Effector CD8-positive, alpha-beta T cell (primary cell): ENCODE results near the gene CHN1.

Experiments used
- DNase-seq: peaks from one replicate; lab custom pipeline; 2025; lab: John Stamatoyannopoulos, UW
- total RNA-seq, 4 experiments: gene quantifications; one replicate each; lab custom pipeline; 2026; lab: John Stamatoyannopoulos, UW

The CHN1 gene
- 1.7 to 4.4 (median 3.7) reads per million in 4 experiments for total RNA-seq

DNA sequence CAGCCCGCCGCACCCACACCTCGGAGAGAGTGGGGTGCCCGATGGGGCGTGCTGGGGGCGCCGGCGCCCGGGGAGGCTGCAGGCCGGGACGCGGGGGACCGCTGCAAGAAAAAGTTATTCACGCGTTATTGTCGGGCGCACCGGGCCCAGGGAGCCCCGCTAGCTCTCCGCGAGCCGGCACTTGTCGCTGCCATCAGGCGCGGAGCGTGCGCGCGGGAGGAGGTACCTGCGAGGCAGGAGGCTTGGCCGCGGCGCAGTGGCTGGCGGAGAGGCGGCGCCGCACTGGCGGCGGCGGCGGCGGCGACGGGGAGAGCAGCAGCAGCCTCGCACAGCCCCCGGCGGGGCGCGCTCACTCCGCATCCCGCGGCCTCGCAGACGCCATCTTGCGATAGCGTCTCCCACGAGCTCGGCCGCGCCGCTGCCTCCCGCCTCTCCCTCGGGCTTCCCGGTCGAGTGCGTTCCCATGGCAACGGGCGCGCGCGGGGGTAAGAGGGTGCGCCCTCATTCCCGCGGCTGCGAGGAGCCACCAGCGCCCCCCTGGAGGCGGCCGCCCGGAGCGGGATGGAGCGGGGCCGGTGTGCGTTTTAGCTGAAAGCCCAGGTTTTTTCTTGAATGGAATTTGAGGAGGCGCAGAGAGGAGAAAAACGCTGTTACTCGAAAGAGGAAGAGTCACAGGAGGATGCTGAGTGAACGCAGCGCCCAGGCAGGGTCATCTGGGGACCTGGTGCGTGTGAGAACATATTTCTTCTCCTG, at the start of gene CHN1:
TSS of gene CHN1 (minus strand) at position 402 of the 753 bp plus-strand sequence. CDS start 469 bp downstream, outside the sequence.
- peak; percentile 51 for DNase-seq

DNA sequence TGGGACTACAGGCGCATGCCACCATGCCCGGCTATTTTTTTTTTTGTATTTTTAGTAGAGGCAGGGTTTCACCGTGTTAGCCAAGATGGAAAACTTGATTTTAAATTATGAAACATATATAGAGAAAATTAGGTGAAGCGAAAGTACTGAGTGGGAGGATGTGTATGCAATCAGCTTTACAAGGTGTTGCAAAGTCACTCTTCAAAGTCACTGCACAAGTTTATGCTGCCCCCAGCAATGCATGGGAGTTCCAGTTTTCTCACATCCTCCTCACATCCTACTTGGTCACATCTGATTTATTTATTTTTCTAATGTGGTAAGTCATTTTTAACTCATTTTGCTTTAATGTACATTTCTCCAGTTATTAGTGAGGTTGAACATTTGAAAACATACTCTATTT, 49.2 kb upstream of the CHN1 start:
- DNase-seq = no peak

DNA sequence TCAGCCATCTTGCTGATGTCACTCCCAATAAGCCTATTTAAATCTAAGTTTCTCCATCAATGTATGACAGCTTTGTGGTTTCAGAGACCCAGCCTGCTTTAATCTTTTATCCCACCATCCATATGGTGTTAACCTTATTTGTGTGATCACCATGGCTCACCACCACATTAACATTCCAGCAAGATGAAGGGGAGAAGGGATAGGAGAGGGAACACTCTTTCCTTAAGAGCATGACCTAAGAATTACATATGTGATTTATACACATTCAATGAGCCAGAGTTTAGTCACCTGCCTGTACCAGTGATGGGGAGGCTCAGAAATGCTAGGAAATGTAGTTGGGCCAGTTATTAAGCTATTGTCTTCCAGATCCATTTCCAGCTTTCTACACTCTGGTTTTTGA, 44.5 kb upstream of the CHN1 start:
- DNase-seq = no peak

DNA sequence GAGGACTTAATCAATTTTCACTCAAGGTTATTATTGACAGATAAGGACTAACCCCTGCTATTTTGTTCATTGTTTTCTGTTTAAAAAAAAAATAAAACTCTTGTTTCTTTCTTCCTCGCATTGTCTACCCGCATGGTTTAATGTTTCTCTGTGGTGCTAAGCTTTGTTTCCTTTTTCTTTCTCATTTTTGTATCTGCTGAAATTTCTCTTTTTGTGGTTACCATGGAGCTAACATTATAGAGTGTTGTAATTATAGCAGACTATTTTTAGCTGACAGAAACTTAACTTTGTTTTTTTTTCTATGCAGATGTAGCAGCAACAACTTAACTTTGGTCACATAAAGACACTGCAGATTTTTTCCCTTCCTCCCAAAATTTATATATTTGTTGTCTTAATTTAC, 43.1 kb upstream of the CHN1 start:
- no peak for DNase-seq

- DNase-seq = no peak
Measured at GRCh38 chr2:175039490-175039889, 34.3 kb upstream of the CHN1 start.

DNA sequence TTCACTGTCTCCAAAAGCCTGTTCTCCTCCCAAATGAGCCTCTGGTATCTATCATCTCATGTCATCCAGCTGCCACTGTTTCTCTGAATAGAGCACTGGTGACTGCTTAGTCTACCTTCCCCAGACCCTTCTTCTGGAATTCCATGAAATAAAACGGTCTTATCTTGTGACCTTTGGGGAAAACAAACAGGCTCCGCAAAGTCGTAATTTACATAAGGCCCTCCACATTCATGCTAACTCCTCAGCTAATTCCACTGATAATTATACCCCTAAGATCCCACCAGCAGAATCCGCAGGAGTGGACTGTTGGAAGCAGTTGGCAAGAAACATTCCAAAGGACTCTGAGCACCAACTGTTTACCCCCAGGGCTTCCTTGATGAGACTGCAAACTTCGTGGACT, 33.9 kb upstream of the CHN1 start:
- DNase-seq = no peak

- DNase-seq = no peak
Measured at GRCh38 chr2:175037941-175038340, 32.8 kb upstream of the CHN1 start.

- no peak for DNase-seq
Measured at GRCh38 chr2:175036582-175037018, 31.4 kb upstream of the CHN1 start.

- DNase-seq = no peak
Measured at GRCh38 chr2:175035806-175036205, 30.6 kb upstream of the CHN1 start.

DNA sequence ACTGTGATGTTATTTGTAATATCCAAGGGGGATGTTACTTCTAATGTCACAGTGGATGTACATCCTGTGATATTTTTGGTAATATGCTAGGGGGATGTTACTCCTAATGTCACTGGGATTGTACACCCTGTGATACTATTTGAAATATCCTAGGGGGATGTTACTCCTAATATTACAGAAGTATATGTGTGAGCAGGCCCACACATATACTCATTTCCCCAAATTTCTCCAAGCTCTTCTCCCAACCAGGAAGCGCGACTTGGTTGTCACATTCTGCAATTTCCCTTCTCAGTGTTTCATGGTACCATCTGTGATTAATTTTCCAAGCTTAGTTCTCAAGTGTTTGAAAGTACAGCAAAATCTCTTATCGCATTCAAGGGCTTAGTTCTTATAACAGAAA, 29.5 kb upstream of the CHN1 start:
- DNase-seq = no peak

DNA sequence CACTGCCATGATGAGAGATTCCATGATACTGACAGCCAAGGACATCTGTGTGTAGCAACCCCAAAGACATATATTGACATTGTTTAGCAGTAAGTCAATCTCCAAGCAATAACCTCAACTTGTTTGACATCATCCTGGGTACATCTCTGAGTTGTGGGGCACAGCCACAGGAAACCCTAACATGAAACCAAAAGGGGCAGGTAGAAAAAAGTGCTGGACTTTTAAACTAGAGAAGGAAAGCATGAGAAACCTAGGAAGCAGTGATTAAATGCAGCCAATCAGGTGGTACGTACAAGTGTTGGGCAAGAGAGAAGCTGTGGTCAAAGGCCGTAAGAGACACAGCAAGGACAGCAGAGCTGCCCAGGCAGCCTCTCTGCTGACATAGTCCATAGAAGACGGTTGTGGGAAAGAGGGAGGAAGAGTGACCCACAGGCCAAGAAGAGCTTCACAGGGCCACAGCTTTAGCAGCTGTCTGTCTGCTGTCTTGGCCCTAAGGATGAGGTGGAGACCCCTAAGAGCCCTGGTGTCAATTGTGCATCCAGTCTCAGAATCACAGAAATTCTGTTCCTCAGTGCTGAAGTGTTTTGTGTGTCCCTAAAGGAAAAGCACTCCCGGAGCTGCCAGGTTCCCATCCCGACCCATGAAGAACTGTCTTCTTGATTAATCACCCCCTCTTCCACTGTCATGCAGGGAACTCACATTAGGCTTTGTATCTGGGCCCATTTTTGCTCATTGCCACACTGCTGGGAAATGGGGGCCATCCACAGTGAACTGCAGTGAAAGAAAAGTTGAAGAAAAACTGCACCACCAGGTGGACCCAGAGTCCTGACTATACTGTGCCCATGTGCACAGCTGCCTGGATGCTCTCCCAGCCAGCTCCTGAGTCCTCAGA, 25.4 kb upstream of the CHN1 start:
- no peak for DNase-seq

DNA sequence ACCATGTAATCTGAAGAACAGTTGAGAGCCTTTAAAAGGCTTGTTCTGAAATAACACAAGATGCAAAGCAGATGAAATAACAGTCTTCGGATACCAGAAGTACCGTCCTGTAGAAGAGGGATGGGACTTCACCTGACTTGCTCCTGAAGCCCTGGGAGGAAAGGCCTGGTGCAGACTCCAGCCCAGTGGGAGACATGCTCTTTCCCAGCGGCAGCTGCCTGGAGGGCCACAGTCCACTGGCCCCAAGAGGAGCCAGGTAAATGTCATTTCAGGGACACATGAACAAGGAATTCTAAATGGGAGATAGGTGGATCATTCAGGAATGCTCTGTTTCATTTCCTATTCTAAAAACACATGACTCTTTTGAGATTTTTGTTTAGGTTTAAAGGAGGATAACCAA, 22.6 kb upstream of the CHN1 start:
- no peak for DNase-seq

DNA sequence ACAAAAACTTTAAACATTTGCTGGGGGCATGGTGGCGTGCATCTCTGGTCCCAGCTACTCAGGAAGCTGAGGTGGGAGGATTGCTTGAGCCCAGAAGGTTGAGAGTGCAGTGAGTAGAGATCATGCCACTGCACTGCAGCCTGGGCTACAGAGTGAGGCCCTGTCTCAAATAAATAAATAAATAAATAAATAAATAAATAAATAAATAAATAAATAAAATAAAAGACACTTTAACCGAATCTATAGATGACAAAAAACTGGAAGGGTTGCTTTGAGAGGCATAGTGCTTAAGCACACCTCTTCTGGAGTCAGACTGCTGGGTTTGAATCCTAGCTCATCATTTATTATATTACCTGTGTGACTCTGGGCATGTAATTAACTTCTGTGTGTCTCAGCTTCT, 21.2 kb upstream of the CHN1 start:
- DNase-seq = no peak

DNA sequence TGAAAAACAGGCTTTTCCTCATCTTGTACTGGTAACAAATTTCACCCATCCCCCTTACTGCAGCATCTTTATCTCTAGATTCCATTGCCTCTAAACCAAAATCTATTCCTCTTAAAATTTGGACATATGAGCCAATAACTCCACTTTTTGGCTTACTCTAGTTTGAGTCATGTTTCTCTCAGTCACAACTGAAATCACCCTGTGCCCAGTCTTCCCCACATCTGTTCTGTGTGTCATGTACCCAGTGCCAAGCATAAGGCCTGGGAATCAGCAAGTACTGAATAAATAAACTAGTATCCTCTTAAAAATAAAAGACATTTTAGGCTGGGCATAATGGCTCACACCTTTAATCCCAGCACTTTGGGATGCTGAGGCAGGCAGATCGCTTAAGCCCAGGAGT, 20.8 kb upstream of the CHN1 start:
- no peak for DNase-seq

- no peak for DNase-seq
Measured at GRCh38 chr2:175025233-175025632, 20.1 kb upstream of the CHN1 start.

GRCh38 chr2:175022923-175023322, 17.7 kb upstream of the CHN1 start:
- no peak for DNase-seq

- DNase-seq = no peak
Measured at GRCh38 chr2:175019566-175020327, 14.6 kb upstream of the CHN1 start.

DNA sequence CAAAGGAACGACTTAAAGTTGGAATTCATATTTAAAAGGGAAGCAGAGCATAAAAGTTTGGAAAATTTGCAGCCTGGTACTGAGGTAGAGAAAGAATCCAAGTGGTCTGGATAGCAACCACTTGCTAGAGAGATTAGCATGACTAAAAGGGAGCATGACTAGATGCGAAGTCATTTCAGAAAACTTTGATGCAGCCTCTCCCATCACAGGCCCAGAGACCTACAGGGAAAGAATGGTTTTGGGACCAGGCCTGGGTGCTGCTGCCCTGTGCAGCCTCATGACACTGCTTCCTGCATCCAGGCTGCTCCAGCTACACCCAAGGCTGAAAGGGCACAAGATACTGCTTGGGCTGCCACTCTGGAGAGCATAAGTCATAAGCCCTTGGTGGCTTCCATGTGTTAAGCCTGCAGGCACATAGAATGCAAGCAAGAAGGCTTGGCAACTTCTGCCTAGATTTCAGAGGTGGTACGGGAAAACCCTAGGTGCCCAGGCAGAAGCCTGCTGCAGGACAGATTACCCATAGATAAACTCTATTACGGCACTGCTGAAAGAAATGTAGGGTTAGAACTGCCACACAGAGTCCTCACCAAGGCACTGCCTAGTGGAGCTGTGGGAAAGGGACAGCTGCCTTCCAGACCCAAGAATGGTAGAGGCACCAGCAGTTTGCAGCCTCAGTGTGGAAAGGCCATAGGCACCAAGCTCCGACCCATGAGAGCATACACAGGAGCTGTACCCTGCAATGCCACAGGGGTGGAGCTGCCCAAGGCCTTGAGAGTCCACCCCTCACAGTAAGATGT, 12.6 kb upstream of the CHN1 start:
- no peak for DNase-seq

DNA sequence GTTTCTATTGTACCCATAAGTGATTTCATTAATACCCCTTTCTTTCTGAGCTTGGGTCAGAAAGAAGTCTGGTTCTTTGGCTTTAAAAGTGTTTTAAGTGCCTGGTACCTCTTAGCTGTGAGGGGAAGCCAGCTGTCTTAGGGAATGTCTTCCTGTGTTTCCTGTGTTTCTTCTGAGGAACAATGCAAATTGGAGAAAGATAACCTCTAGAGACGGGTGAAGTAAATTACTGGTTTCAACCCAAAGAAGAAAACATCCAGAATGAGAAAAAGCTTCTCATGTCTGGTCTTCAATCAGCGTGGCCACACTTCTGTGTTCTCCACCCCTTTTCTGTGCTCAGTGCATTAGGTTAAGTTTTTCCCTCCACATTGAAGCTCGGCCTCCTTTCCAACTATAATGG, 10.2 kb upstream of the CHN1 start:
- DNase-seq = no peak

DNA sequence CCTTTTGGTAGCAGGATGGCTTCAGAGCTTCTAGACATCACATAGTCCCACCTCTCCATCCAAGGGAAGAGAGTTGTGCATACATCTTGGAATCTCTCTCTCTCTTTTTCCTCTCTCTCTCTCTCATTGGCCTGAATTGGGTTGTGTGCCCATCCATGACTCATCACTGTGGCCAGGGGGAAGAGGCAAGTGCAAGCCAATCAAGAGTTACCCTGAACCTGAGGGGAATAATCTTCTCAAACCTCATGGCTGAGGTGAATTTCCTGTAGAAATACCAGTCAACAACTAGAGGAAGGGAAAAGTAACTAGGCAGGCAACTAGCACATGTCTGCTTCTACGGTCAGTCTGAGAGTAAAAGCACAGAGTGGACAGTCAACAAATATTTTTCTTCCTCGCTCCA, 7.3 kb upstream of the CHN1 start:
- DNase-seq = no peak

- DNase-seq = no peak
Measured at GRCh38 chr2:175011505-175011904, 6.3 kb upstream of the CHN1 start.
